HG03039 (cell line): ENCODE results near the gene DEPP1.

Experiments
- ATAC-seq: cut with Tn5 transposase; IDR thresholded peaks from one replicate; pipeline ENCODE4 v1.9.1; 2021; ENCODE audit warnings: mild to moderate bottlenecking, moderate library complexity; ENCODE audit not compliant: unreplicated experiment

Gene DEPP1

DNA sequence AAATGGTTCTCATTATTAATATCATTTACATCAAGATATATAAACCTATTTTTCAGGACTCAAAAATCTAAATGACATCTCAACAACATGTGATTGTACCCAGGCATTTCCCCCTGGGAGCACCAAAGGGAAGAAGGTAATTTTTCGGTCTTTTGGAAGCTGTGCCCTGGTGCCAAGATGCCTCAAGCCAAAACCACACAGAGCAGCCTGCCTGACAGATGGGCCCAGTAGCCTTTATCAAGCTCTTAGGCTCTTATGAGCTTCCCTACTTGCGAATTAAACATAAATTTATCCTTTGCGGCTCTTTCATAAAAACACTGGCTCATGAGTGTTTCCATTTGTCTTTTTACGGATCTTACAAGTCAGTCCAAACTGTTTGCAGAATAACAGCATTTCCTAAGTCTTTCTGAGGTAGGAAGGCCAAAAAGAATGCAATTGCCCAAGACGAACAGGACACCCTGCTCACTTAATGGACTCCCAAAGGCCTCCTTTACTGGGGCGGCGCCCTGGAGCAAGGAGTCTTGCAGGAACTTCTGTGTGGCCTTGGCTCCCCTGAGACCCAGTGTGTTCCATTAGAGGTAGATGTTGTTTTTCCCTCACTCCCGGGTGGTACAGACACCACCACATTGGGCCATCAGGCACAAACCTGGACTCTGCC is 23.1 kb downstream of the DEPP1 start:
- ATAC-seq, result no peak

DNA sequence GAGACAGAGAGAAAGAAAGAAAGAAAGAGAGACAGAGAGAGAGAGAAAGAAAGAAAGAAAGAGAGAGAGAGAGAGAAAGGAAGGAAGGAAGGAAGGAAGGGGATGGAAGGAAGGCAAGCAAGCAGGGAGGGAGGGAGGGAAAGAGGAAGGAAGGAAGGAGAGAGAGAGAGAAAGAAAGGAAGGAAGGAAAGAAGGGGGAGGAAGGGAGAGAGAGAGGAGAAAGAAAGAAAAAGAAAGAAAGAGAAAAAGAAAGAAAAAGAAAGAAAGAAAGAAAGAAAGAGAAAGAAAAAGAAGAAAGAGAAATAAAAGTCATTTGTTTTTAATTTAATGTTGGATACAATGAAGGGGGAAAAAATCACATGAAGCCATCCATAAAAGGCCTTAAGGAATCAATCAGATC is 23.6 kb downstream of the DEPP1 start:
- ATAC-seq, result no peak

DNA sequence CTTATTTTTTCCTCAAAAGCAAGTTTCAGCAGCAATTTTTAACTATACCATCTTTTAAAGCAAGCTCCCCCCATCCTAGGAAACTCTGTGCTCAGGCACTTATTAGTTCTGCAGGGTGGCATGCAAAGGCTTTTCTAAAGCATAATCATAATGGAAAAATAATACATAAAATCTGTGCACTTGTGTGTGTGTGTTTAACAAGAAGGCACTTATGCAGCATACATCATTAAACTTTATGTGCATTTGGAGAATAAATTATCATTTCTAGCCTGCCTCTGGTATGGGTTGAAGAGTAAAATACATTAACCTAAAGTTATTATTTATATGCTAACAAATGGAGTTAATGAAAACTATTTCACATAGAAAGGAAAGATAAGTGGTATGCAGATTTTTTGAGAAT is 24.6 kb downstream of the DEPP1 start:
- ATAC-seq, result no peak

DNA sequence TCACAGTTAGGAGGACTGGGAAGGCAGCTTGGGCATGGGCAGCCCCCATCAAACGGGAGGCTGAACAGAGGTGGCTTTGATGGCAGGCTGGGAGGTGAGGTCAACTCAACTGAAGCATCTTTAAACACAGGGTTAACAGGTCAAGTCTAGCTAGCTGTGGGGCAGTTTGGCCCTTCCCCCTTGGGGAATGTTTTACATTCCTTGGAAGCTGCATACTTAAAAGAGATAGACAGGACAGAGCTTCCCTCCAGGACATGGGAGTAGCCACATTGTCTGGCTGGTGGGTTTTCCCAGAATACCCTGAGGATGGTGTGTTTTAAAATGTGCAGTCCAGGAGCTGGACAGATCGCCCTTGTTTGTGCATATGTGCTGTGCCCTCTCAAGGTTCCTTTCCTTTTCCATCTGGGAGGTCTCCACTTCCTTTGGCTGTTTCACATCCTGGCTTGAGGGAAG is 25.8 kb downstream of the DEPP1 start:
- ATAC-seq, result no peak

DNA sequence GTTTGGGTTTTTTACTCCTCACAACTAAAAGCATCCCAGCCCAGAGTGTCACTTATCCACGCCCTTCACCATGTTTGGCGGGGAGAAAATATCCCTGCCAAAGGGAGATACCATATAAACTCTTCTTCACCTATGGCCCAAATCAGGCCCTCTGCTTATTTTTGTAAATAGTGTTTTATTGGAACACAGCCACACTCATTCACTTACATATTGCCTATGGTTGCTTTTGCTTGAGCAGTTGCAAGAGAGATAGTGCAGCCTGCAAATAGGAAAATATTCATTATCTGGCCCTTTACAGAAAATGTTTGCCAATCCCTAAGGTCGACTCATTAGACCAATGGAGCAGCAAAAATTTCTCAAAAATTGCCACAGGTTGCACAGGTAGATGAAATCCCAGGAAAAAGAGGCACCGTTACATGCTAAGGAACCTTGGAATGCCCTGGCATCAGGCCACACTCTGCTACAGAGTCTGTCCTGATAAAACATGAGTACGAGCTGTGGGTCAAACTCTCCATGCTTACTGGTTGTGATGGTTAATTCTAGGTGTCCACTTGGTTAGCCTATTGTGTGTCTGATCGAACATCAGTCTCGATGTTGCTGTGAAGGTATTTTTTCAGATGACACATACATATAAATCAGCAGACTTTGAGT is 26.9 kb downstream of the DEPP1 start:
- ATAC-seq, result no peak

DNA sequence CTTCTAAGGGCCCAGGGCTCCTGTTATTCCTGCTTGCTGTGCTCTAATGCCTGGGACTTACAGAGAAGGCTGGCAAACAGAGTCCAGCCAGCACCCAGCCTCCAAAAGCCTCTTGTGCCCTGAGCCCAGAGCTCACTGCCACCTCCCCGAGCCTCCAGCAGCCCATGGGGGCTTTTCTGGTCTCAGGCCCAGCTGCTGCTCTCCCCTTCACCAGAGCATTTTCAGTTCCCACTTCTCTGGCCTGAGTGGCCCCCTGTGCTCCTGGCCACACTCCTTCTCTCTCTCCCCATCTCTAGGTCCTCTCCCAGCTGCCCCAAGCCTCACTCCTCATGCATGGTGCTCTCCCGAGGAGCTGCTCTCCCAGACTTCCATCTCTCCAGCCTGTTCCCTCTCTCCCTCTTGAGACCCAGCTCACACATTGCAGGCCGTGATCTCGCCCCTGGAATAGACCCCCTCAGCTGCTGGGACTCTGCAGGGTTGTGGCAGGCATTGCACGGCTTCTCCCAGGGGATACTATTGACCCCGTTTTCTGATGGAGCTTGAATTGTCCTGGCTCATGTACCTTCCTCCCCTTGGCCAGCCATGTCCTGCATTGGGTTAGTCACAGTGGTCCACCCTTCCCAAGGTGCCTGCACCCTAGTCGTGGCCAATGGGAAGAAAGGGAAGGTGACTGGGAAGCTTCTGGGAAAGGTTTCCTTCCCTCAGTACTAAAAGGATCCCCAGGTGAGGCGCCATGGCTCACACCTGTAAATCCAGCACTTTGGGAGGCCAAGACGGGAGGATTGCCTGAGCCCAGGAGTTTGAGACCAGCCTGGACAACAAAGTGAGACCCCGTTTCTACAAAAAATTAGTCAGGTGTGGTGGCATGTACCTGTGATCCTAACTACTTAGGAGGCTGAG is 28.0 kb downstream of the DEPP1 start:
- ATAC-seq, result no peak

DNA sequence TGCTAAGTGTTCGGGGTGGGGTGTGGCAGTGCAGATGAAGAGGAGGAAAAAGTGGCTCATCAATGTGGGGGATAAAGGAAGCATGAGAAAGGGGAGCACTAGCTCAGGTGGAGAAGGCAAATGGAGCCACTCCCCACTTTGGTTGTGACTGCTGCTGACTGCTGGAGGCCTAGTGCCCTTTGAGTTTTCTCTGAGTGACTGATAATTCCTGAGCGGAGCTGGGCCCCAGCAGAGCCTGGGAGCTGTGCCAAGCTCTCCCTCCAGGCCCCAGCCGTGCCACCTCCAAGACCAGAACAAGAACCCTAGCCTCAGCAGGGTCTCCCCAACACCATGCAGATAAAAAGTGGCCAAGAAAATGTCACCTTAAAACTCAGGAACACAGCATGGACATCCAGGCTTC is 28.7 kb downstream of the DEPP1 start:
- no peak for ATAC-seq

DNA sequence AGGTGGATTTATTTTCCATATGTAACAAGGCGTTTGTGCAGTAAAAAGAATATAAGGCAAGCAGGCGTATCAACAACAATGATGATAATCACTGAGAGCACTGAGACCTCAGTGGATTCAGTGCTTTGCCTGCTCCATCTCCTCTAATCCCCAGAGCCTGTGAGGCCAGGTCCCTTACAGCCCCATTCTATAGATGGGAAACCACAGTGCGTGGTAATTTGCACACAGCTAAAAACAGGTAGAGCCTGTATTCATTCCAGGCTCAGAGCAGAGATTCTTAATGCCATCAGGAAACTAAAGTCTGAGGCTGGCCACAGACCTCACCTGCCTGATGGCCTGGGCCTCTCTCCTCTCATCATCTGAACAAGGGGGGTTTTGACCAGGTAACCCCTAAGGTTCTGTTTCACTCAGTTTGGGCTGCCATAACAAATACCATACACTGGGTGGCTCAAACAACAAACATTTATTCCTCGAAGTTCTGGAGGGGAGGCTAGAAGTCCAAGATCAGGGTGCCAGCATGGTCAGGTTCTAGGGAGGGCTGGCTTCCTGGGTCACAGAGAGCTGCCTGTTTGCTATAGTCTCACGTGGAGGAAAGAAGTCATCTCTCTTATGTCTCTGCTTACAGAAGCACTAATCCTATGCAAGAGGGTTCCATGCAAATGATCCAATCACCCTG is 29.3 kb downstream of the DEPP1 start:
- ATAC-seq, result no peak

DNA sequence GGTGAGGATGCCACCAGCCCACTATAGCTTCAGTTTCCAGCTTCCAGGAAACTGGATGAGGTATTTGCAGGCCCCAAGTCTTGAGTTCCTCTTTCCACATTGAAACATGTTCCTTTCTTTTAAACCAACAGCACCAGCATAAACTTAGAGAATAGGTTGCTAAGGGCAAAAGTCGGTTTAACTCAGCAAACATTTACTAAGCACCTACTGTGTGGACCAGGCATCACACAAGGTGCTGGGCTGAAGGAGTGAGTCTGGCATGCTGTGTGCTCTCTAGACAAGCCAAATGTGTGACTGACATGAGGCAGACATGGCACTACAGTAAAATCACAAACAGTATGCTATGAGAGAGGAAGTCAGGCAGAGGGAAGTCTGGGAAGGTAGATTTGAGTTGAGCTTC is 30.0 kb downstream of the DEPP1 start:
- no peak for ATAC-seq

DNA sequence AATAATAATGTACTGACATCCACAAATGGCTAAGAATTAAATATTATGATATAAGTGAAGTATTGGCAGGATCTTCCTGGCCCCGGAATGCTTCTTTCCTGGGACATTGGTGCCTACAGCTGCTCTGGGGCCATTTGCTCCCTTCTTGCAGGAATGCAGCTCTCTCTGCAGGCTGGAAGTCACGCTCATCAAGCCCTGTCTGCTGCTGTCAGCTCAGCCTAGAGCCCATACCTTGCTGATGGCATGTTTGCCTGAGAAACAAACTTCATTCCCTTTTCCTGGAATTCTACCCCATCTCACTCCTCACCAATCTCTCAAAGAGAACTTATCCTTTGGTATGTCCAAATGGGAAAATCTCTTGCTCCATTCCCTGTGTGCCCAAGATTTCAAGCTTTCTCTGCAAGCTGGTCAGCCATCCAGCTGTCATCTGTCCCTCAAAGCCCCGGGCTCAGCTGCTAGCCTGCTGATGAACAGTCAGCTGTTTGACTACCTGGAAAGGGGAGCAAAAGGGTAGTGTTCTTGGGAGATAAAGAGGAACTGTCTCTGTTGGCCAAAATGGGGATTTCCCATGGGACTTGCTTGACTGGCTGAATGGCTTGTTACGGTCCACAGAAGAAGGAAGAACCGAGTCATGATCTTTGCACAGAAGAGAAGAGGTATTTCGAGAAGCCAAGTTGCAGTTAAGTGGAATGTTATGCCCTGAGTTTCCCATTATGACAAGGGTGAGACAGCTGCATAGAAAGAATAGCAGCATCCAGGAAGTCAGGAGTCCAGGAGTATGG is 31.0 kb downstream of the DEPP1 start:
- peak; percentile 47 for ATAC-seq

DNA sequence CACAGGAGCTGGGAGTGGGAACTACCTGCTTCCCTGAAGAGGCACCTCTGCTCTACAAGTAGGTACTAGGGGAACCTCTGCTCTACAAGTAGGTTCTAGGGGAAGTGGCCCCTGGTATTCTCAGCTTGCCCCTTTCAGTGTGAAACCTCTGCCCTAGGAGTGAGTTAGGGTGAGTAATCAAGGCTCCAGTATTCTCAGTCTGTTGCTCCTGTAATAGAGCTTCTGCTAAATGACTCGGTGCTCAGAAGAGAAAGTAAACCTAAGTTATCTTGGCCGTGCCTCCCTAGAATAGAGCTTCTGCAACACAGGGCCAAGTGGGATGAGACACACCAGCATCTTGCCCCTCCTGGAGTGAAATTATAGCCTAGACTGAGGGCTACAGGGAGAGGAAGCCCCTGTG is 32.4 kb downstream of the DEPP1 start:
- ATAC-seq, result peak; percentile 47

DNA sequence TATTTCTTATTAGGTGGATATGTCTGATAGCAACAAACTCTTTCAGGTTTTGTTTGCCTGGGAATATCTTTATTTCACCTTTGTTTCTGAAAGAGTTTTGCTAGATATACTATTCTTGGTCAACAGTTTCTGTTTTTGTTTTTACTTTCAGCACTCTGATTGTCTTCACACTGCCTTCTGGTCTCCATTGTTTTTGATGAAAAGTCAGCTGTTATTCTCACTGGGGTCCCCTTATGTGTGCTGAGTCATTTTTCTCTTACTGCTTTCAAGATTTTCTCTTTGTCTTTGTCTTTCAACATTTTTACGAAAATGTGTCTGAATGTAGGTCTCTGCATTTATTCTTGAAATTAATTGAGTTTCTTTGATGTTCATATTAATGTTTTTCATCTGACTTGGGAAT is 34.3 kb downstream of the DEPP1 start:
- ATAC-seq, result no peak

DNA sequence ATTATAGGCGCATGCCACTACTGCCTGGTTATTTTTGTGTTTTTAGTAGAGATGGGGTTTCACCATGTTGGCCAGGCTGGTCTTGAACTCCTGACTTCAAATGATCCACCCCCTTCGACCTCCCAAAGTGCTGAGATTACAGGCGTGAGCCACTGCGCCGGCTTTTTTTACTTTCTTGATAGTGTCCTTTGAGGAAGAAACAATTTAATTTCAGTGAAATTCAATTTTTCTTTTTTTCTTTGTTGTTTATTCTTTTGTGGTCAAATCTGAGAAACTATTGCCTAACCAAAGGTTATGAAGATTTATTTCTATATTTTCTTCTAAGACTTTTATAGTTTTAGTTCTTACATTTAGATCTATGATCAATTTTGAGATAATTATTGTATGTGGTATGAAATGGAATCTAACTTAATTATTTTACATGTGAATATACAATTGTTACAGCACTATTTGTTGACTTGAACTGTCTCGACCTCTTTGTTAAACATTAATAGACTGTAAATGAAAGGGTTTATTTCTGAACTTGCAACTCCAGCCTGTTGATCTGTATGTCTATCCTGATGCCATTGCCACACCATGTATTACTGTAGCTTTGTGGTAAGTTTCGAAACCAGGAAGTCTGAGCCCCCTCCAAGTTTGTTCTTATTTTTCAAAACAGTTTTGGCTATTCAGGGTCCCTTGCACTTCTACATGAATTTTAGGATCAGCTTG is 38.8 kb downstream of the DEPP1 start:
- no peak for ATAC-seq

DNA sequence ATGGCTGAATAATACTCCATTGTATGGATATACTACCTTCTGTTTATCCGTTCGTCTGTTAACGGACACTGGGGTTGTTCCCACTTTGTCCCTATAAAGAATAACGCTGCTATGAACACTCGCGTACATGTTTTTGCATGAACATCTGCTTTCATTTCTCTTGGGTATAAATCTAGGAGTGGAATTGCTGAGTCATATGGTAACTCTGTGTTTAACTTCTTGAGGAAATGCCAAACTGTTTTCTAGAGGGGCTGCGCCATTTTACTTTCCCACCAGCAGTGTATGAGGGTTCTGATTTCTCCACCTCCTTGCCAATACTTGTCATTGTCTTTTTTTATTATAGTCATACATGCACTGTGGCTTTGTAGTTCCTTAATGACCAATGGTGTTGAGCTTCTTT is 39.7 kb downstream of the DEPP1 start:
- ATAC-seq, result no peak

DNA sequence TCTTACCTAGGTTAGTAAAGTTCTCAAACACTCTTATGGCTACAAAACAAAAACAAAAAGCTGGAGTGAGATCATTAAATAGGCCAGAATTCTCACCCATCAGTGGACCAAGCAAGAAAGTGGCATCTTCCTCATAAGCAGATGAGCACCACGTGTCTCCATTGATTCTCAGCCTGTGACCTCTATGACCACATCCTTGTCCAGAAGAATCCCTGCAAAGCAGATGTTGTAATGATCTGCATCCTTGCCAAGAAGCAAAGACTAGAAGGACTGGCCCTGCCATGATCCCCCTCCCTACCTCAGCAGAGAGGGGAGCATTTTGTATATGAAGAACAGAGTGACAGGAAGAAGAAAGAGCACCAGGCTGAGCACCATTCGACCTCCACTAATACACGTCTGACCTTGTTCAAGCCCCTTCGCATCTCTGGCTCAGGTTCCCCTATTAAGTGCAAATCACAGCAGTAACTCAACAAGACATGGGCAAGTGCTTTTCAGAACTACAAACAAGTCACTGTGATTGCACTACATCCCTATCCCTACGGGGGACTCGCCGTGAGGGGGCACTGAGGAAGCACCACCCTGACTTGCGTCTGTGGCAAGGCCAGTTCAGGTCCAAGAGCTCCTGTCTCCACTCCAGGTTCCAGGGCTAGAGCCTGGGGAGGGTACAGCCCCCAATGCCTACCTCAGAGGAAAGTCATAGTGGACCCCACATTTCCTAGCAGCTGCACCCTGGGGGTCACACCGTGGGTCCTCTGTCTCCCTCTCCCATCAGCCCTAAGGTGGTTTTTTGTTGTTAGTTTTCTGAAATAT is 41.2 kb downstream of the DEPP1 start:
- no peak for ATAC-seq

DNA sequence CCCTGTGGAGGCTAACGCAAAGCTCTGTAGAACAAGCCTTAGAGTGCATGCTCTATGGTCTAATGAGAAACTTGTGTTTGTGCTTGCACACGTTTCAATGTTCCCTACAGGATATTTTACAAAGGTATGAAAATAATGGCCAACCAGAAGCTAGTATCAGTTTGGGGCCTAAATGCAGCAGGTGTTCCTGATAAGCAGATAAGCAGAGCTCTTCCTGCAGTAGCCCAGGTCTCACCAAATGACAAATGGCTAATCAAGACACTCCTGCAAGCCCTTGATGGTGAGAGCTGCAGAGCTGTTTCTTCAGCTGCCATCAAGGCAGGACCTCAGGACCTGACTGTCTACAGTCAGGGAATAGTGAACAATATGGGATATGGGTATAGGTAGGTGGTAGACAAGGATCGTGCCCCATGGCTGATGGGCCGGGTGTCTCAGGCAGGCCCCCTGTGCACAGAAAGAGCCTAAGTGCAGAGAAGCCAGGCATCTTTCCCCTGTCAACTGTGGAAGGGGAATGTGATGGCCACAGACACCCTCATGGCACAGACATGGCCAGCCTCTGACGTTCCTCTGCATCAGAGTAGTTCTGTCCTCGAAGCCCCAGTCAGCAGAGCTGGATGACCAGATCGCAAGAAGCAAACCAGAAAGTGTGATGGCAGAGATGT is 42.2 kb downstream of the DEPP1 start:
- no peak for ATAC-seq

DNA sequence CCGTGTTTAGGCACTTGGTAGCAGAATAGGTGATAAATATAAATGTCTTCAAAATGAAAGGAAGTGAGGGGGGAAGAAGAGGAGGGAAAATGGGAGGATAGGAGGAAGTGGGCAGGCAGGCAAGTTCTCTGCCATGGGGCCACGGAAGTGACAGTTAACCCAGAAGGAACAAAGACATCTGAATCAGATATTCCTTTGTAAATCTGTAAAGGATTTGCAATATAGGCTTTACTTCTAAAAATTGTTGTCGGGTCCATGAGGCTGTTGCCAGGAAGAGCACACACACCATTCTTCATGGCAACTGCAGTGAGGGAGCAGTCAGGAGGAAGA is 42.7 kb downstream of the DEPP1 start:
- ATAC-seq, result no peak

DNA sequence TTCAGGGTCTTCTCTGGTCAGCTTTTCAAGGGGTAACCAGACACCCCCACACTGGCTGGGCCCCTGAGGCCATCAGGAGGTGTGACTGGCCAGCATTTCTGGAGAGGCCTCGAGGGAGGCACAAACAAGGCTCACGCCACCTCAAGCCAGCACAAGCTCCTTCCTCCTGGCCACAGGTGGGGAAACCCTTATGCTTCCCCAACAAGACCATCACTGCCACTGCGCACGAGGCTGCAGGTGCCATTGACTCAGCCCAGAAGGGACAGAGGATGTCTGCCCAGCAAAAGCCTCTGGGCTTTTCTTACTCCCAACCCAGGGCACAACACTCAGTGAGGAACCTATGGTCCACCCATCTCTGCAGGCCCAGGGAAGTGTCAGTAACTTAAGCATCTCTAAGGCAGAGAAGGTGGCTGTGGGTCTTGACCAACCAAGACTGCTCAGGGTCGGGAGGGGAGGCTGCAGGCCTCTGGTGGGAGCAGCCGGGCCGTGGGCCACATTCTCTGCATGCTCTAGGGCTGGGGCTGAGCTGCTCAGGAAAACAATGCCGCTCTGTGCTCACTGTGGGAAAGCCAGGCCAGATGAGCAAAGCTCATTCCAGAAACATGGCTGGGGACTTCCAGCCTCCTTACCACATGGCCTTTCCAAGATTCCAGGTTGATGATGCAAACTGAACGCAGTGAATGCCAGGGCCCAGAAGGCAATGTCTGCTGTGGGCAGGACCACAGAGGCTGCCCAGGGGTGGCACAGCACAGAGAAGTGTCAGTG is 43.2 kb downstream of the DEPP1 start:
- no peak for ATAC-seq
